SK-N-SH (cell line): ENCODE measurements around the gene NOSTRIN. TPM values are rescaled to one million over a fixed set of nuclear protein-coding genes. Genes with fewer than 3 reads are reported as not detected.

ENCODE experiments used
- CTCF ChIA-PET: fragments of 300-600, 350-600 bp; formaldehyde crosslinking; extraction: SDS; loops from one replicate; lab custom pipeline; 2021; lab: Yijun Ruan, JAX
- POLR2A ChIA-PET: fragments of 350-600 bp; sonication (Branson Sonifier 250); formaldehyde crosslinking; extraction: SDS; loops from one replicate; lab custom pipeline; 2020; ENCODE audit warnings: antibody characterized with exemption, inconsistent platforms; lab: Yijun Ruan, JAX
- DNase-seq: peaks from one replicate; pipeline ENCODE4 v3.0.0; 2012
- H2AFZ ChIP-seq: fragments of 200-600 bp; sonication (generic); 2 replicates; pipeline ENCODE4 v1.8.1; 2016; ENCODE audit warnings: antibody characterized with exemption, mild to moderate bottlenecking, low read depth
- H3F3A ChIP-seq: fragments of 200-600 bp; sonication (generic); replicated peaks from 2 replicates; pipeline ENCODE3; 2016; ENCODE audit warnings: antibody characterized with exemption, mild to moderate bottlenecking; ENCODE audit not compliant: insufficient read depth
- H3K27ac ChIP-seq, 2 experiments: fragments of 200-500 bp in 1 of 2; fragments of 200-600 bp in 1 of 2; sonication (Bioruptor generic) in 1 of 2; sonication (generic), shearing (Covaris generic) in 1 of 2; 2 replicates each; pipeline versions ENCODE4 v1.5.1 to v1.6.1; 2014 to 2016; ENCODE audit warnings: low read depth in 2 of 2, inconsistent platforms in 1 of 2, low read length in 1 of 2, mild to moderate bottlenecking in 1 of 2, mixed read lengths in 1 of 2
- H3K27me3 ChIP-seq: fragments of 200-600 bp; sonication (generic), shearing (Covaris generic); 2 replicates; pipeline ENCODE4 v1.6.1; 2016; ENCODE audit warnings: mixed run types; ENCODE audit not compliant: insufficient read depth
- H3K36me3 ChIP-seq, 2 experiments: fragments of 200-500 bp in 1 of 2; fragments of 200-600 bp in 1 of 2; sonication (Bioruptor generic) in 1 of 2; sonication (generic) in 1 of 2; replicated peaks in 1 of 2; 2 replicates each; pipeline versions ENCODE3 to v1.5.1; 2014 to 2016; ENCODE audit warnings: low read length in 1 of 2, mild to moderate bottlenecking in 1 of 2; ENCODE audit not compliant: insufficient read depth in 2 of 2, control insufficient read depth in 1 of 2
- H3K4me1 ChIP-seq, 2 experiments: fragments of 200-500 bp in 1 of 2; fragments of 200-600 bp in 1 of 2; sonication (Bioruptor generic) in 1 of 2; sonication (generic), shearing (Covaris generic) in 1 of 2; 2 replicates each; pipeline versions ENCODE4 v1.5.1 to v1.6.1; 2014 to 2016; ENCODE audit warnings: low read depth in 1 of 2, low read length in 1 of 2, mixed run types in 1 of 2; ENCODE audit not compliant: insufficient read depth in 2 of 2, control insufficient read depth in 1 of 2
- H3K4me2 ChIP-seq: fragments of 200-600 bp; sonication (generic), shearing (Covaris generic); 2 replicates; pipeline ENCODE4 v1.6.1; 2017; ENCODE audit warnings: mixed run types
- H3K4me3 ChIP-seq, 2 experiments: fragments of 200-500 bp in 1 of 2; fragments of 200-600 bp in 1 of 2; sonication (Bioruptor generic) in 1 of 2; sonication (generic), shearing (Covaris generic) in 1 of 2; 2 replicates each; pipeline versions ENCODE4 v1.5.1 to v1.8.1; 2014 to 2016; ENCODE audit warnings: low read depth in 2 of 2, inconsistent platforms in 1 of 2, low read length in 1 of 2, mild to moderate bottlenecking in 1 of 2, mixed read lengths in 1 of 2, moderate library complexity in 1 of 2
- H3K79me2 ChIP-seq: fragments of 200-600 bp; sonication (generic); 2 replicates; pipeline ENCODE4 v1.8.1; 2017; ENCODE audit warnings: mild to moderate bottlenecking; ENCODE audit not compliant: insufficient read depth
- H3K9ac ChIP-seq: fragments of 200-600 bp; sonication (generic); 2 replicates; pipeline ENCODE4 v1.6.1; 2017; ENCODE audit warnings: mixed run types
- H3K9me2 ChIP-seq: fragments of 200-600 bp; sonication (generic); 2 replicates; pipeline ENCODE4 v1.6.1; 2017; ENCODE audit warnings: mixed run types
- H3K9me3 ChIP-seq: fragments of 200-600 bp; sonication (generic); 2 replicates; pipeline ENCODE4 v1.6.1; 2017; ENCODE audit warnings: mixed run types, mild to moderate bottlenecking, moderate library complexity
- H4K20me1 ChIP-seq: fragments of 200-600 bp; sonication (generic); 2 replicates; pipeline ENCODE4 v1.6.1; 2017; ENCODE audit warnings: mild to moderate bottlenecking, mixed run types; ENCODE audit not compliant: insufficient read depth
- CHD2 ChIP-seq: fragments of 150-350 bp; IDR thresholded peaks from 2 replicates; pipeline ENCODE4 v1.6.1; 2018; ENCODE audit warnings: low read length; ENCODE audit not compliant: partially characterized antibody
- ELF1 ChIP-seq: IDR thresholded peaks from 2 replicates; pipeline ENCODE4 v1.4.0; 2012
- FOXM1 ChIP-seq: IDR thresholded peaks from 2 replicates; pipeline ENCODE4 v1.4.0; 2012; ENCODE audit warnings: low read depth, mild to moderate bottlenecking
- MEF2A ChIP-seq: IDR thresholded peaks from 2 replicates; pipeline ENCODE4 v1.4.0; 2012; ENCODE audit warnings: low read depth, borderline replicate concordance
- MXI1 ChIP-seq: IDR thresholded peaks from 2 replicates; pipeline ENCODE4 v1.6.1; 2012; ENCODE audit warnings: mild to moderate bottlenecking, low read depth, low read length, improper control_type of control experiment
- RCOR1 ChIP-seq: fragments of 150-350 bp; IDR thresholded peaks from 2 replicates; pipeline ENCODE4 v1.6.1; 2017; ENCODE audit warnings: antibody characterized with exemption, low read length
- SIN3A ChIP-seq: IDR thresholded peaks from 2 replicates; pipeline ENCODE4 v1.6.1; 2012; ENCODE audit warnings: low read depth, mild to moderate bottlenecking, low read length, moderate library complexity, borderline replicate concordance
- SMC3 ChIP-seq: IDR thresholded peaks from 2 replicates; pipeline ENCODE4 v1.6.1; 2012; ENCODE audit warnings: low read depth, low read length, improper control_type of control experiment
- USF1 ChIP-seq: IDR thresholded peaks from 2 replicates; pipeline ENCODE4 v1.4.0; 2012; ENCODE audit warnings: low read depth, borderline replicate concordance
- WGBS: methylation state at CpG from one replicate; pipeline ENCODE4 v1.1.6; 2017; ENCODE audit warnings: low lambda C conversion rate; 5-methylcytosine and 5-hydroxymethylcytosine counted together
- polyA plus RNA-seq, 3 experiments: library from polyadenylated mRNA; depleted of rRNA; stranded (reverse); fragments of >200 nt; gene quantifications; 2 replicates each; pipeline ENCODE4 v1.2.3, GENCODE V29; 2012
- TF ChIP-seq, protein P1 (sequence below): IDR thresholded peaks from 2 replicates; pipeline ENCODE4 v1.4.0; 2012; ENCODE audit warnings: low read depth
- TF ChIP-seq, protein P2 (sequence below): IDR thresholded peaks from 2 replicates; pipeline ENCODE4 v1.6.1; 2012; ENCODE audit warnings: mild to moderate bottlenecking, low read depth, low read length, moderate library complexity

Gene NOSTRIN
- polyA plus RNA-seq (2012; rRNA removed), result not detected in 2 replicates
- polyA plus RNA-seq (2012; cell fraction: cytosol; rRNA removed), result not detected in 2 replicates
- polyA plus RNA-seq (2012; cell fraction: nucleus; rRNA removed), result not detected in 2 replicates

DNA sequence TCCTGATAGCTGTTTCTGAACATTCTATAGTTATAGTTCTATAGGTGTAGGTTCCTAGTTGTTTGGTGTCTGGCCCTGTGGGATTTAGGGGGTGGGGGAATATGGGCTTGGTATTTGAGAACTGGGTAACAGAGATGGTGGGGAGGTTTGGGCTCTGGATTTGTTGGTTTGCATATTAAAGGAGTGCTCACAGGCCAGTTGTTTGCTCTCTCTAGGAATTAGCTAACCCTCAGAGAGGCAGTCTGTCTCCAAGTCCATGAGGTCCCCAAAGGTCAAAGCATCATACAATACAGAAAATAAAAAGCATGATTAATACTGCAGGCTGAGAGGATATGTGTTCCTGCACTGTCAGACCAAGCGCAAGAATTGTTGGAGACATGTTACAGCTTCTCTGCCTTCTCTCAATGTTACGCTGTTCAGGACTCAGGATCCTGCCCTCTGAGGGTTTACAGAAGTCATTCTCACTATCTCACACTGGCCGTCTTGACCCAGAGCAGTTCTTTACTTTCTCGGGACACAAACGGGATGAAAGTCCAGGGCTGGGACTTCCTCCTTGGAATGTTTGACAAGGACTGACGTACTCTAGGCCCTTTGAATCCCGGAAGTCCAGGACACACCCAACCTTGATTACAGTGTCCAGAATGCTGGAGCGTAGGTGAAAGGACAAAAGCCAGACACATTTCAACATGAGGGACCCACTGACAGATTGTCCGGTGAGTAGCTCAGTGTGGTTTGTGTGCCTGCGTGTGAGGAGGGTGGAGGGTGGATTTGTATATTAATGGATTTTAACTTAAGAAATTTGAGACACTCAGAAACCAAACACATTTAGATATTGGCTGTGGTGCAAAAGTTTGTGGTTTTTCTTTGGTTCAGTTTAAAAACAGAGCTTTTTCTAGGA is at the start of gene NOSTRIN:
NOSTRIN (plus strand) TSS at position 677 of the 898 bp plus-strand sequence; CDS start at position 687, 10 bp downstream.
- no peak for DNase-seq
- Histone ChIP-seq H3K9me2 (no peaks in the 10 kb centered on the region), H3K4me1 (peaks cover 0 to 2% of the 10 kb centered on the region in 2 experiments; a peak in 1 of 4 replicates), H3F3A (no peaks in the 10 kb centered on the region), H3K27me3 (no peaks in the 10 kb centered on the region), H3K9me3 (no peaks in the 10 kb centered on the region), H2AFZ (no peak within 1 kb of the TSS), H3K27ac (no peak within 1 kb of the TSS), H3K4me2 (no peak within 1 kb of the TSS), H3K9ac (no peak within 1 kb of the TSS), H4K20me1 (no peaks in the 10 kb centered on the region), H3K4me3 (no peak within 1 kb of the TSS), H3K36me3 (no peaks in the 10 kb centered on the region), H3K79me2 (no peaks in the 10 kb centered on the region)
- ChIA-PET POLR2A (no interaction called here), CTCF (interaction anchor here (1.5 kb wide), 1 partner anchor 456 kb away, joined by 3 read pairs; no protein-coding TSS in a partner anchor)
- WGBS, result 74% methylated on average over 10 of the region's 10 CpGs
- TF ChIP-seq CHD2, result no peak
- no peak for TF ChIP-seq MEF2A
- TF ChIP-seq ELF1, result no peak
- no peak for TF ChIP-seq SMC3
- TF ChIP-seq USF1, result no peak
- TF ChIP-seq, protein P1, sequence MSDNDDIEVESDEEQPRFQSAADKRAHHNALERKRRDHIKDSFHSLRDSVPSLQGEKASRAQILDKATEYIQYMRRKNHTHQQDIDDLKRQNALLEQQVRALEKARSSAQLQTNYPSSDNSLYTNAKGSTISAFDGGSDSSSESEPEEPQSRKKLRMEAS, result no peak
- no peak for TF ChIP-seq RCOR1
- TF ChIP-seq, protein P2, sequence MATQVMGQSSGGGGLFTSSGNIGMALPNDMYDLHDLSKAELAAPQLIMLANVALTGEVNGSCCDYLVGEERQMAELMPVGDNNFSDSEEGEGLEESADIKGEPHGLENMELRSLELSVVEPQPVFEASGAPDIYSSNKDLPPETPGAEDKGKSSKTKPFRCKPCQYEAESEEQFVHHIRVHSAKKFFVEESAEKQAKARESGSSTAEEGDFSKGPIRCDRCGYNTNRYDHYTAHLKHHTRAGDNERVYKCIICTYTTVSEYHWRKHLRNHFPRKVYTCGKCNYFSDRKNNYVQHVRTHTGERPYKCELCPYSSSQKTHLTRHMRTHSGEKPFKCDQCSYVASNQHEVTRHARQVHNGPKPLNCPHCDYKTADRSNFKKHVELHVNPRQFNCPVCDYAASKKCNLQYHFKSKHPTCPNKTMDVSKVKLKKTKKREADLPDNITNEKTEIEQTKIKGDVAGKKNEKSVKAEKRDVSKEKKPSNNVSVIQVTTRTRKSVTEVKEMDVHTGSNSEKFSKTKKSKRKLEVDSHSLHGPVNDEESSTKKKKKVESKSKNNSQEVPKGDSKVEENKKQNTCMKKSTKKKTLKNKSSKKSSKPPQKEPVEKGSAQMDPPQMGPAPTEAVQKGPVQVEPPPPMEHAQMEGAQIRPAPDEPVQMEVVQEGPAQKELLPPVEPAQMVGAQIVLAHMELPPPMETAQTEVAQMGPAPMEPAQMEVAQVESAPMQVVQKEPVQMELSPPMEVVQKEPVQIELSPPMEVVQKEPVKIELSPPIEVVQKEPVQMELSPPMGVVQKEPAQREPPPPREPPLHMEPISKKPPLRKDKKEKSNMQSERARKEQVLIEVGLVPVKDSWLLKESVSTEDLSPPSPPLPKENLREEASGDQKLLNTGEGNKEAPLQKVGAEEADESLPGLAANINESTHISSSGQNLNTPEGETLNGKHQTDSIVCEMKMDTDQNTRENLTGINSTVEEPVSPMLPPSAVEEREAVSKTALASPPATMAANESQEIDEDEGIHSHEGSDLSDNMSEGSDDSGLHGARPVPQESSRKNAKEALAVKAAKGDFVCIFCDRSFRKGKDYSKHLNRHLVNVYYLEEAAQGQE, result no peak
- TF ChIP-seq, all 33 proteins: peak for 0

- H3K4me2 ChIP-seq, result no peak overlapping the region
- no peaks in the 10 kb centered on the region for H3F3A ChIP-seq
- no peaks in the 10 kb centered on the region for H3K27me3 ChIP-seq
- POLR2A ChIA-PET, result no interaction called here
- peaks cover 0 to 14% of the 10 kb centered on the region in 2 experiments; a peak in 2 of 4 replicates for H3K4me1 ChIP-seq
- no peaks in the 10 kb centered on the region for H3K9me2 ChIP-seq
- no peak overlapping the region for H2AFZ ChIP-seq
- no peaks in the 10 kb centered on the region for H4K20me1 ChIP-seq
- no peak overlapping the region for H3K4me3 ChIP-seq
- H3K9me3 ChIP-seq, result no peaks in the 10 kb centered on the region
- H3K79me2 ChIP-seq, result no peaks in the 10 kb centered on the region
- CTCF ChIA-PET, result interaction anchor here (1.1 to 6.7 kb wide), 2 partner anchors 12 to 407 kb away, joined by 3 to 50 read pairs; no protein-coding TSS in a partner anchor
- H3K27ac ChIP-seq, result no peak overlapping the region
- H3K9ac ChIP-seq, result no peak overlapping the region
- no peak for DNase-seq
- H3K36me3 ChIP-seq, result no peaks in the 10 kb centered on the region
- 97% methylated on average over 8 of the region's 8 CpGs for WGBS
- TF ChIP-seq SIN3A (no peak), ELF1 (no peak), FOXM1 (no peak), MXI1 (no peak)
- TF ChIP-seq, protein P1, result no peak
These were observed 48.6 kb upstream of the NOSTRIN start for GRCh38 chr2:168753765-168754329.
